Caco-2 (cell line): Measurements from ENCODE around the gene PTH1R. TPM values are rescaled to one million over a fixed set of nuclear protein-coding genes. Genes with fewer than 3 reads are reported as not detected.
A peak's percentile ranks its signal among the peaks of the same experiment; 100 is the strongest.

Source experiments
- BruUV-seq: library from RNA; stranded (reverse); fragments of 400-500 nt; replicated peaks from 2 replicates; lab custom pipeline; 2021; lab: Mats Ljungman, UMichigan
- CTCF ChIA-PET: fragments of 300-600 bp; sonication (Branson Sonifier 250); formaldehyde crosslinking; loops from one replicate; lab custom pipeline; 2022; ENCODE audit warnings: antibody characterized with exemption; lab: Charles Lee
- POLR2A ChIA-PET: fragments of 300-600 bp; sonication (Branson Sonifier 250); formaldehyde crosslinking; loops from one replicate; lab custom pipeline; 2022; ENCODE audit warnings: antibody characterized with exemption; lab: Charles Lee
- DNase-seq, 2 experiments: peaks; one replicate each; pipeline versions ENCODE4 v3.0.0 to v3.0.0-alpha.2; 2020 to 2022
- H3K27me3 ChIP-seq: replicated peaks from 2 replicates; pipeline ENCODE4 v1.6.0; 2011; ENCODE audit warnings: low read length; ENCODE audit not compliant: control insufficient read depth, insufficient read depth
- H3K36me3 ChIP-seq: 2 replicates; pipeline ENCODE4 v1.5.1; 2011; ENCODE audit warnings: low read length; ENCODE audit not compliant: control insufficient read depth, insufficient read depth
- H3K4me1 ChIP-seq: fragments of 250-450 bp; sonication (Bioruptor Pico); 2 replicates; pipeline ENCODE4 v1.5.1; 2020; ENCODE audit warnings: mild to moderate bottlenecking
- H3K4me3 ChIP-seq: 2 replicates; pipeline ENCODE4 v1.5.1; 2011; ENCODE audit warnings: low read depth, mild to moderate bottlenecking, control low read depth, low read length
- H3K9me3 ChIP-seq: fragments of 250-450 bp; sonication (Bioruptor Pico); 2 replicates; pipeline ENCODE4 v1.5.1; 2020; ENCODE audit warnings: mild to moderate bottlenecking, moderate library complexity
- H3K27ac Mint-ChIP-seq: one replicate; pipeline ENCODE4 v1.8.0; 2022; ENCODE audit warnings: mixed read lengths; ENCODE audit not compliant: unreplicated experiment
- H3K27me3 Mint-ChIP-seq: one replicate; pipeline ENCODE4 v1.8.0; 2022; ENCODE audit warnings: mixed read lengths; ENCODE audit not compliant: insufficient read depth, unreplicated experiment
- H3K36me3 Mint-ChIP-seq: one replicate; pipeline ENCODE4 v1.8.0; 2022; ENCODE audit warnings: mild to moderate bottlenecking, mixed read lengths; ENCODE audit not compliant: insufficient read depth, unreplicated experiment
- H3K4me1 Mint-ChIP-seq: one replicate; pipeline ENCODE4 v1.8.0; 2022; ENCODE audit warnings: low read depth, mixed read lengths; ENCODE audit not compliant: unreplicated experiment
- H3K4me3 Mint-ChIP-seq: one replicate; pipeline ENCODE4 v1.8.0; 2022; ENCODE audit warnings: mild to moderate bottlenecking, moderate library complexity, mixed read lengths; ENCODE audit not compliant: unreplicated experiment
- H3K9me3 Mint-ChIP-seq: one replicate; pipeline ENCODE4 v1.8.0; 2022; ENCODE audit warnings: mixed read lengths; ENCODE audit not compliant: unreplicated experiment
- intact Hi-C: fragments of 100-400 bp; cut with micrococcal nuclease; formaldehyde crosslinking; loops from one replicate; pipeline ENCODE4 v1.10.0; 2022; ENCODE audit not compliant: unreplicated experiment
- total RNA-seq: library from RNA; stranded (reverse); gene quantifications from 2 replicates; pipeline ENCODE4 v1.2.3, GENCODE V29; 2022
- TF ChIP-seq, protein P1 (sequence below), 2 experiments: fragments of 200-600 bp in 1 of 2; IDR thresholded peaks; 1 replicate in 1 of 2; 2 replicates in 1 of 2; pipeline versions ENCODE4 v1.5.1 to v1.8.0; 2011 to 2022; ENCODE audit warnings: antibody characterized with exemption in 1 of 2, control low read depth in 1 of 2, inconsistent platforms in 1 of 2, low read depth in 1 of 2, low read length in 1 of 2, mild to moderate bottlenecking in 1 of 2, moderate library complexity in 1 of 2; ENCODE audit not compliant: insufficient read depth in 1 of 2, severe bottlenecking in 1 of 2, unreplicated experiment in 1 of 2

PTH1R gene
- total RNA-seq, 1 experiment from 2014 or later: 5.1 TPM

DNA sequence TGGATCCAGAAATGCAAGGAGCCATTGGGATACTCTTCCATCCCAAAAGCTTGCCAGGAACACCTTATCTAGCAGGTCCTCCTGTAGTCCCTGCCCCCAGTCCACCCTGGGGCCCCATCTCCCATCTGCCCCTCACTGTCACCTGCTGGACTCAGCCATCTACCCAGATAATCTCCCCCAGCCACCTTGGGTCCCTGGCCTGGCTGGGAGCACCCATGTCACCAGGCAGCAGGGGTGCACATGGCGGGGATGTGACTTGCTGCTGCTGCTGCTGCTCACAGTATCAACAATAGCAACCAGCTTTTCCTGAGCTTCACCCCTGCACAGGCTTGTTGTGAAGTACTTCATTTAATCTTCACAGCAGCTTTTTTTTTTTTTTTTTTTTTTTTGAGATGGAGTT lies 12.6 kb downstream of the PTH1R start:
- Histone ChIP-seq H3K27me3 (no peaks in the 10 kb centered on the region), H3K9me3 (no peaks in the 10 kb centered on the region), H3K4me1 (peaks cover 9% of the 10 kb centered on the region; the same call in 1 of the 2 replicates), H3K4me3 (no peak overlapping the region), H3K36me3 (no peaks in the 10 kb centered on the region)
- Mint-ChIP-seq H3K4me3 (no peak overlapping the region), H3K4me1 (peaks cover 7% of the 10 kb centered on the region), H3K27me3 (no peaks in the 10 kb centered on the region), H3K9me3 (no peaks in the 10 kb centered on the region), H3K36me3 (no peaks in the 10 kb centered on the region), H3K27ac (no peak overlapping the region)
- BruUV-seq: no TSS peak
- TF ChIP-seq, protein P1, sequence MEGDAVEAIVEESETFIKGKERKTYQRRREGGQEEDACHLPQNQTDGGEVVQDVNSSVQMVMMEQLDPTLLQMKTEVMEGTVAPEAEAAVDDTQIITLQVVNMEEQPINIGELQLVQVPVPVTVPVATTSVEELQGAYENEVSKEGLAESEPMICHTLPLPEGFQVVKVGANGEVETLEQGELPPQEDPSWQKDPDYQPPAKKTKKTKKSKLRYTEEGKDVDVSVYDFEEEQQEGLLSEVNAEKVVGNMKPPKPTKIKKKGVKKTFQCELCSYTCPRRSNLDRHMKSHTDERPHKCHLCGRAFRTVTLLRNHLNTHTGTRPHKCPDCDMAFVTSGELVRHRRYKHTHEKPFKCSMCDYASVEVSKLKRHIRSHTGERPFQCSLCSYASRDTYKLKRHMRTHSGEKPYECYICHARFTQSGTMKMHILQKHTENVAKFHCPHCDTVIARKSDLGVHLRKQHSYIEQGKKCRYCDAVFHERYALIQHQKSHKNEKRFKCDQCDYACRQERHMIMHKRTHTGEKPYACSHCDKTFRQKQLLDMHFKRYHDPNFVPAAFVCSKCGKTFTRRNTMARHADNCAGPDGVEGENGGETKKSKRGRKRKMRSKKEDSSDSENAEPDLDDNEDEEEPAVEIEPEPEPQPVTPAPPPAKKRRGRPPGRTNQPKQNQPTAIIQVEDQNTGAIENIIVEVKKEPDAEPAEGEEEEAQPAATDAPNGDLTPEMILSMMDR (IDR thresholded peaks at IDR 0.05; ENCODE audit: insufficient read depth in 1 of 2, low read depth in 1 of 2, low read length in 1 of 2, severe bottlenecking in 1 of 2, unreplicated experiment in 1 of 2): no peak
- CTCF ChIA-PET: no interaction called here
- intact Hi-C loops: loop anchor here (10.0 kb wide), 2 partner anchors 295 to 405 kb away; no protein-coding TSS in a partner anchor
- POLR2A ChIA-PET: no interaction called here
- no peak for DNase-seq

- intact Hi-C loops: loop anchor here (10.0 kb wide), 2 partner anchors 296 to 406 kb away; no protein-coding TSS in a partner anchor
- Histone ChIP-seq H3K36me3 (no peaks in the 10 kb centered on the region), H3K4me1 (peaks cover 9% of the 10 kb centered on the region; the same call in 1 of the 2 replicates), H3K9me3 (no peaks in the 10 kb centered on the region), H3K4me3 (no peak overlapping the region), H3K27me3 (no peaks in the 10 kb centered on the region)
- Mint-ChIP-seq H3K36me3 (no peaks in the 10 kb centered on the region), H3K27ac (no peak overlapping the region), H3K9me3 (no peaks in the 10 kb centered on the region), H3K4me1 (peaks cover 7% of the 10 kb centered on the region), H3K4me3 (peak overlapping the region; percentile 58), H3K27me3 (no peaks in the 10 kb centered on the region)
- CTCF ChIA-PET: no interaction called here
- POLR2A ChIA-PET: no interaction called here
- DNase-seq: no peak
- no TSS peak for BruUV-seq
- TF ChIP-seq, protein P1 (IDR thresholded peaks at IDR 0.05; ENCODE audit: insufficient read depth in 1 of 2, low read depth in 1 of 2, low read length in 1 of 2, severe bottlenecking in 1 of 2, unreplicated experiment in 1 of 2): no peak
These were observed 13.6 kb downstream of the PTH1R start for GRCh38 chr3:46891132-46891531.

DNA sequence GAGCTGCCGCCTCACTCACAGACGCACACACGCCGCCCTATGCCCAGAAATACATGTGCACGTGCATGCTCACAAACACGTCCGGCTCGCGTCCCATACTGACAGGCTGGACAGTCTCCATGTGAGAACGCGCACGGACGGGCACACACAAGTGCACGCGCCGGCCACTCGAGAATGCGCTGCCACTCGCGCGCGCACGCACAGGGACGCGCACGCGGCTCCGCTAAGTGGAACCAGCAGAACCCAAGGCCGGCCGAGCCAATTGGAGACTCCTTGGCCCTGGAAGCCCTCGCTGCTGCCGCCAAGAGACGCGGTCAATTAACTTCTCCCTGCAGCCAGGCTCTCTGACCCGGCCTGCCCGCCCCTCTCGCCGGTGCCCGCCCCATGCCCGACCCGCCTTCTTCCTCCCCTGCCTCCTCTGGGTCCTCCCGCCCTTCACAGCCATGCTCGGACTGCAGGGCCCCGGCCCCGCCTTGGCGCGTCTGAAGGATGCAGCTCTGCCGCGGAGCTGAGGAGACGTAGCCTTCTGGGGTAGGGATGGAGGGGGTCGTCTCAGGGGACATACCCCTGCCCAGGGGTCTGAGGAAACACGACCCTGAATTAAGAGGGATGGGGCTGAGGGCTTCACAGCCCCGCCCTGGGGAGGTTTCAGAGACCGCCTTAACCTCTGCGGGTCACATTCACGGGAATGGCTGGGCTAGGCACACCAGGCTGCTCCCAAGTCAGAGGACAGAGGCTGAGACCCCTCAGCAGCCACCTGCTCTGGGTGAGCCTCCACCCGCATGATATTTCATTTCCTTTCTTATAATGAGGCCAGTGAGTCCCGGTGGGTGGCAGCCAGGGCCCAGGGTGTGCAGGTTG lies 15.0 kb downstream of the PTH1R start:
- DNase-seq: peak; percentile 71 to 73
- no peaks in the 10 kb centered on the region for H3K27me3 Mint-ChIP-seq
- H3K4me1 ChIP-seq: peaks cover 9% of the 10 kb centered on the region; the same call in 1 of the 2 replicates
- H3K36me3 ChIP-seq: no peaks in the 10 kb centered on the region
- H3K36me3 Mint-ChIP-seq: no peaks in the 10 kb centered on the region
- ChIA-PET POLR2A (interaction anchor here (0.7 kb wide), 1 partner anchor 16 kb away, joined by 7 read pairs; no protein-coding TSS in a partner anchor), CTCF (interaction anchor here (0.7 to 1.2 kb wide), 2 partner anchors 17 to 242 kb away, joined by 5 to 6 read pairs; no protein-coding TSS in a partner anchor)
- intact Hi-C loops: loop anchor here (2.0 to 10.0 kb wide), 3 partner anchors 14 to 408 kb away; no protein-coding TSS in a partner anchor
- TF ChIP-seq, protein P1 (IDR thresholded peaks at IDR 0.05; ENCODE audit: insufficient read depth in 1 of 2, low read depth in 1 of 2, low read length in 1 of 2, severe bottlenecking in 1 of 2, unreplicated experiment in 1 of 2): no peak
- H3K4me1 Mint-ChIP-seq: peaks cover 7% of the 10 kb centered on the region
- BruUV-seq: no TSS peak
- H3K9me3 ChIP-seq: no peaks in the 10 kb centered on the region
- peak overlapping the region; percentile 58 for H3K4me3 Mint-ChIP-seq
- H3K4me3 ChIP-seq: peak overlapping the region; percentile 42
- no peaks in the 10 kb centered on the region for H3K9me3 Mint-ChIP-seq
- H3K27ac Mint-ChIP-seq: no peak overlapping the region
- no peaks in the 10 kb centered on the region for H3K27me3 ChIP-seq
